ENCODE data around the gene MAP1LC3B2. TPM values are rescaled to one million over a fixed set of nuclear protein-coding genes. Genes with fewer than 3 reads are reported as not detected.

The MAP1LC3B2 gene
- total and polyA plus RNA-seq, 2 of the 8 experiments (the other 6 are each of a cell fraction or from before 2014, with no cell fraction given), result 0.39 to 1.5 TPM

- TF ChIP-seq KDM1A (IDR thresholded peaks at IDR 0.05; ENCODE audit: borderline replicate concordance, low read length) (no peak), CHD1 (IDR thresholded peaks at IDR 0.05; ENCODE audit: low read depth, low read length) (no peak), TAF1 (IDR thresholded peaks at IDR 0.05; ENCODE audit: low read depth, low read length) (no peak), POLR2AphosphoS5 (IDR thresholded peaks at IDR 0.05; ENCODE audit: low read depth, low read length) (no peak)
These were observed 2.1 kb downstream of the MAP1LC3B2 start (continued) for GRCh38 chr12:116561181-116561821.

Data from H1 (cell line).